LNCaP clone FGC (cell line): ENCODE measurements around the gene DHX40.
"Not testable (repeated sequence)": the region's sequence is repeated elsewhere in the genome, so short reads cannot be mapped to it uniquely, and the experiment has no call there.

Source experiments
- DNase-seq: peaks from one replicate; pipeline ENCODE4 v3.0.0-alpha.2; 2011; ENCODE audit warnings: low read depth
- H3K4me3 ChIP-seq: 2 replicates; pipeline ENCODE4 v1.5.1; 2011; ENCODE audit warnings: mild to moderate bottlenecking, low read depth, low read length, control low read depth
- TF ChIP-seq, protein P1 (sequence below): IDR thresholded peaks from 2 replicates; pipeline ENCODE4 v1.5.1; 2012; ENCODE audit warnings: mild to moderate bottlenecking; ENCODE audit not compliant: control insufficient read depth, insufficient read depth; ENCODE audit errors: extremely low read depth

DHX40 gene

DNA sequence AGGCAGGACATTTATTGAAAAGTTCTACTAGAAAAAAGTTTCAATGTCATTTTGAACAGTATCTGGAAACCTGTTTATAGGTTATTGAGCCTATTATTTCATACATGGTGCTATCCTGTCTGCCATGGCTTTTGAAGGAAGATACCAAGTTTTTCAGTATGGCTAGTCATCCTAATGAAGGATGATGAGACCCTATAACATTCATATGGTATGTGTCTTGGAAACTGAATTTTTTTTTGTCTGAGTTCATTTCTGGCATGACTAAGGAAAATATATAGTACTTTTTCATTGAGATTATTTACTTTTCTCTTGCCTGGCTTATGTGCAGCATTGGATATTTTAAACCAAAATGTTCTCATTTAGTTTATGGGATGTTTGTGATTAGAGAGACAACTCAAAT is 84.5 kb downstream of the DHX40 start:
- no peak for DNase-seq
- H3K4me3 ChIP-seq = no peak overlapping the region
- TF ChIP-seq, protein P1, sequence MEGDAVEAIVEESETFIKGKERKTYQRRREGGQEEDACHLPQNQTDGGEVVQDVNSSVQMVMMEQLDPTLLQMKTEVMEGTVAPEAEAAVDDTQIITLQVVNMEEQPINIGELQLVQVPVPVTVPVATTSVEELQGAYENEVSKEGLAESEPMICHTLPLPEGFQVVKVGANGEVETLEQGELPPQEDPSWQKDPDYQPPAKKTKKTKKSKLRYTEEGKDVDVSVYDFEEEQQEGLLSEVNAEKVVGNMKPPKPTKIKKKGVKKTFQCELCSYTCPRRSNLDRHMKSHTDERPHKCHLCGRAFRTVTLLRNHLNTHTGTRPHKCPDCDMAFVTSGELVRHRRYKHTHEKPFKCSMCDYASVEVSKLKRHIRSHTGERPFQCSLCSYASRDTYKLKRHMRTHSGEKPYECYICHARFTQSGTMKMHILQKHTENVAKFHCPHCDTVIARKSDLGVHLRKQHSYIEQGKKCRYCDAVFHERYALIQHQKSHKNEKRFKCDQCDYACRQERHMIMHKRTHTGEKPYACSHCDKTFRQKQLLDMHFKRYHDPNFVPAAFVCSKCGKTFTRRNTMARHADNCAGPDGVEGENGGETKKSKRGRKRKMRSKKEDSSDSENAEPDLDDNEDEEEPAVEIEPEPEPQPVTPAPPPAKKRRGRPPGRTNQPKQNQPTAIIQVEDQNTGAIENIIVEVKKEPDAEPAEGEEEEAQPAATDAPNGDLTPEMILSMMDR = no peak

DNA sequence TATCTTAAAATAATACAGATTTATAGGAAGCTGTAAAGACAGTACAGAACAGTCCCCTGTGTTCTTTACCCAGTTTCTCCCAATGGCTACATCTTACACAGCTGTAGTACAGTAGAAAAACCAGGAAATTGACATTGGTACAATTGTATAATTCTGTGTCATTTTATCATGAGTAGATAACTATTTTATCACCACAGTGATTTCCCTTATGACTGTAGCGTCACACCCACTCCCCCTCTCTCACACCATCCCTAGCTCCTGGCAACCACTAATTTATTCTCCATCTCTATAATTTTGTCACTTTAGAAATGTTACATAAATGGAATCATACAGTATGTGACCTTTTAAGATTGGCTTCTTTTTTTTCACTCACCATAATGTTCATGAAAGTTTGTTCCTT is 85.2 kb downstream of the DHX40 start:
- no peak for DNase-seq
- no peak overlapping the region for H3K4me3 ChIP-seq
- TF ChIP-seq, protein P1 = no peak

DNA sequence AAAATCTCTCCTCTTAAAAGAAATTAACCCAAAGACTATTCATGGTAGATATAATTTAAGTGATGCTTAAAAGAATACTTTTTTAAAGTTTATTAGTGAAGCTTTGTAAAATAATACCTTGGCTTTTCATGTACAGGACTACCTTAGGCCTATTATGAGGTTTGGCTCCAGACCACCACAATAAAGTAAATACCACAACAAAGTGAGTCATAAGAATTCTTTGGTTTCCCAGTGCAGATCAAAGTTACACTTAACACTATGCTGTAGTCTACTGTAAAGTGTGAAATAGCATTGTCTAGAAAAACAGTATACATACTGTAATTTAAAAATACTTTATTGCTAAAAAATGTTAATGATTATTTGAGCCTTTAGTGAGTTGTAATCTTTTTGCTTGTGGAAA is 85.9 kb downstream of the DHX40 start:
- TF ChIP-seq, protein P1 = no peak
- no peak for DNase-seq
- H3K4me3 ChIP-seq = no peak overlapping the region

DNA sequence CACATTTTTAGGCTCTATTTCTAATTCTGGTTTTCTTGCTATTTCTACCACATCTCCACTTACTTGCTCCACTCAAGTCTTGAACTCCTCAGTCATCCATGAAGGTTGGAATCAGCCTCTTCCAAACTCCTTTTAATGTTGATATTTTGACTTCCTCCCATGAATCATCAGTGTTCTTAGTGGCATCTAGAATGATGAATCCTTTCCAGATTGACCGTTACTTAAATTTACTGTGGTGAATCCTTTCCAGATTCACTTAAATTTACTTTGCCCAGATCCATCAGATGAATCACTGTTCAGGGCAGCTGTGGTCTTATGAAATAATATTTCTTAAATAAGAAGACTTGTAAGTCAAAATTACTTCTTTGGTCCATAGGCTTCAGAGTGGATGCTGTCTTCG is 86.7 kb downstream of the DHX40 start:
- no peak for DNase-seq
- H3K4me3 ChIP-seq = no peak overlapping the region
- TF ChIP-seq, protein P1 = no peak

DNA sequence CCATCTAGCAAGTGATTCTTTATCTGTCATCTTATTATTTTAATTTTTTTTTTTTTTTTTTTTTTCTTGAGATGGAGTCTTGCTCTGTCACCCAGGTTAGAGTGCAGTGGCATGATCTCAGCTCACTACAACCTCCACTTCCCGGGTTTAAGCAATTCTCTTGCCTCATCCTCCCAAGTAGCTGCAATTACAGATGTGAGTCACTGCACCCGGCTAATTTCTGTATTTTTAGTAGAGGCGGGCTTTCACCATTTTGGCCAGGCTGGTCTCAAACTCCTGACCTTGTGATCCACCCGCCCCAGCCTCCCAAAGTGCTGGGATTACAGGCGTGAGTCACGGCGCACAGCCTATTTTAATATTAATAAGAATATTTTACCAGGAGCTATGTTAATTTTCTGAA is 91.2 kb downstream of the DHX40 start:
- DNase-seq, H3K4me3 ChIP-seq: not testable (repeated sequence)
